IMR-90 (cell line): Measurements from ENCODE around the gene OR5AS1. TPM values are rescaled to one million over a fixed set of nuclear protein-coding genes. Genes with fewer than 3 reads are reported as not detected.
"Not testable (repeated sequence)": the region's sequence is repeated elsewhere in the genome, so short reads cannot be mapped to it uniquely, and the experiment has no call there.

Source experiments
- ATAC-seq: fragments of 200-7000 bp; cut with Tn5 transposase; 2 replicates; pipeline ENCODE4 v1.9.1; 2020; ENCODE audit warnings: low read depth, mild to moderate bottlenecking, moderate library complexity
- BruUV-seq: library from RNA; stranded (reverse); fragments of 400-500 nt; replicated peaks from 2 replicates; lab custom pipeline; 2021; lab: Mats Ljungman, UMichigan
- CTCF ChIA-PET: fragments of 300-600 bp; formaldehyde crosslinking; extraction: SDS; loops from one replicate; lab custom pipeline; 2021; ENCODE audit warnings: antibody characterized with exemption; lab: Yijun Ruan, JAX
- POLR2A ChIA-PET: fragments of 300-600 bp; sonication (Branson Sonifier 250); formaldehyde crosslinking; loops from one replicate; lab custom pipeline; 2022; ENCODE audit warnings: antibody characterized with exemption; ENCODE audit not compliant: unreplicated experiment; lab: Charles Lee
- DNase-seq: peaks from one replicate; pipeline ENCODE4 v3.0.0; 2013
- H2AFZ ChIP-seq: replicated peaks from 2 replicates; pipeline ENCODE3; 2013; ENCODE audit warnings: low read length, mild to moderate bottlenecking; ENCODE audit not compliant: poor library complexity
- H2AK5ac ChIP-seq: 2 replicates; pipeline ENCODE4 v1.6.1; 2013; ENCODE audit warnings: low read depth, low read length, inconsistent platforms
- H2AK9ac ChIP-seq: replicated peaks from 2 replicates; pipeline ENCODE3; 2013; ENCODE audit warnings: mild to moderate bottlenecking, low read depth, low read length, moderate library complexity; ENCODE audit not compliant: poor library complexity
- H2BK120ac ChIP-seq: 2 replicates; pipeline ENCODE4 v1.6.1; 2013; ENCODE audit warnings: low read depth, low read length, inconsistent platforms
- H2BK15ac ChIP-seq: 3 replicates; pipeline ENCODE4 v1.6.1; 2013; ENCODE audit warnings: low read depth, low read length, inconsistent platforms
- H2BK20ac ChIP-seq: 2 replicates; pipeline ENCODE4 v1.6.1; 2013; ENCODE audit warnings: low read depth, mild to moderate bottlenecking, inconsistent platforms, low read length, moderate library complexity
- H2BK5ac ChIP-seq: 2 replicates; pipeline ENCODE4 v1.6.1; 2013; ENCODE audit warnings: mild to moderate bottlenecking, low read depth, low read length, inconsistent platforms; ENCODE audit not compliant: poor library complexity, severe bottlenecking
- H3K14ac ChIP-seq: replicated peaks from 2 replicates; pipeline ENCODE4 v1.6.1; 2013; ENCODE audit warnings: low read depth, low read length, inconsistent platforms
- H3K18ac ChIP-seq: 2 replicates; pipeline ENCODE4 v1.6.1; 2013; ENCODE audit warnings: low read depth, low read length, control low read depth
- H3K23ac ChIP-seq: 2 replicates; pipeline ENCODE4 v1.6.1; 2013; ENCODE audit warnings: low read depth, low read length, inconsistent platforms
- H3K27ac ChIP-seq: 2 replicates; pipeline ENCODE4 v1.5.1; 2013; ENCODE audit warnings: mild to moderate bottlenecking, control low read depth, low read length; ENCODE audit not compliant: insufficient read depth
- H3K27me3 ChIP-seq: 2 replicates; pipeline ENCODE4 v1.6.1; 2013; ENCODE audit warnings: low read length; ENCODE audit not compliant: control insufficient read depth, insufficient read depth
- H3K36me3 ChIP-seq: 2 replicates; pipeline ENCODE4 v1.6.1; 2013; ENCODE audit warnings: low read length, mixed read lengths; ENCODE audit not compliant: control insufficient read depth, insufficient read depth
- H3K4ac ChIP-seq: 2 replicates; pipeline ENCODE4 v1.6.1; 2013; ENCODE audit warnings: low read depth, low read length, inconsistent platforms
- H3K4me1 ChIP-seq: 2 replicates; pipeline ENCODE4 v1.6.1; 2013; ENCODE audit warnings: low read length, mixed read lengths; ENCODE audit not compliant: control insufficient read depth, insufficient read depth
- H3K4me2 ChIP-seq: 2 replicates; pipeline ENCODE4 v1.6.1; 2013; ENCODE audit warnings: low read depth, mild to moderate bottlenecking, control low read depth, low read length, moderate library complexity
- H3K4me3 ChIP-seq: 2 replicates; pipeline ENCODE4 v1.5.1; 2013; ENCODE audit warnings: low read depth, mild to moderate bottlenecking, control low read depth, low read length, moderate library complexity; ENCODE audit not compliant: insufficient read depth
- H3K56ac ChIP-seq: 2 replicates; pipeline ENCODE4 v1.6.1; 2013; ENCODE audit warnings: low read length, inconsistent platforms; ENCODE audit not compliant: insufficient read depth; ENCODE audit errors: extremely low read depth
- H3K79me1 ChIP-seq, 2 experiments: 2 replicates each; pipeline ENCODE4 v1.6.1; 2013; ENCODE audit warnings: low read length in 2 of 2, inconsistent platforms in 1 of 2, low read depth in 1 of 2
- H3K9ac ChIP-seq: 2 replicates; pipeline ENCODE4 v1.6.1; 2013; ENCODE audit warnings: low read depth, low read length, control low read depth
- H3K9me1 ChIP-seq: 2 replicates; pipeline ENCODE4 v1.6.1; 2013; ENCODE audit warnings: low read length, inconsistent platforms; ENCODE audit not compliant: insufficient read depth
- H3K9me3 ChIP-seq: 2 replicates; pipeline ENCODE4 v1.6.1; 2013; ENCODE audit warnings: low read length; ENCODE audit not compliant: control insufficient read depth, insufficient read depth
- H4K20me1 ChIP-seq: 2 replicates; pipeline ENCODE4 v1.6.1; 2013; ENCODE audit warnings: low read length, inconsistent platforms; ENCODE audit not compliant: insufficient read depth
- H4K5ac ChIP-seq: 2 replicates; pipeline ENCODE4 v1.6.1; 2013; ENCODE audit warnings: mild to moderate bottlenecking, low read depth, low read length, control low read depth
- H4K8ac ChIP-seq, 2 experiments: 2 replicates each; pipeline ENCODE4 v1.6.1; 2013; ENCODE audit warnings: low read depth in 2 of 2, low read length in 2 of 2, control low read depth in 1 of 2, inconsistent platforms in 1 of 2
- H4K91ac ChIP-seq: 2 replicates; pipeline ENCODE4 v1.6.1; 2013; ENCODE audit warnings: low read depth, low read length, inconsistent platforms; ENCODE audit not compliant: insufficient read depth
- WGBS, 2 experiments: methylation state at CpG; one replicate each; pipeline versions ENCODE4 v1.1.5 to v1.1.7; 2013; ENCODE audit warnings: missing lambda C conversion rate in 2 of 2; ENCODE audit not compliant: insufficient read length in 1 of 2; ENCODE audit errors: extremely low coverage in 2 of 2; 5-methylcytosine and 5-hydroxymethylcytosine counted together
- dilution Hi-C: fragments of 300-500 bp; cut with HindIII; formaldehyde crosslinking; loops from one replicate; pipeline ENCODE4 v1.14.3; 2018; ENCODE audit warnings: low sequenced_read_pairs; ENCODE audit not compliant: unreplicated experiment
- in situ Hi-C: fragments of 300-500 bp; cut with MboI; formaldehyde crosslinking; loops from 3 replicates; pipeline ENCODE4 v1.14.3; 2019; ENCODE audit warnings: low sequenced_read_pairs, inconsistent platforms, mixed read lengths
- intact Hi-C: fragments of 100-400 bp; cut with micrococcal nuclease; formaldehyde crosslinking; loops from 2 replicates; pipeline ENCODE4 v1.10.0; 2022
- polyA plus RNA-seq, 3 experiments: library from polyadenylated mRNA; depleted of rRNA; stranded (reverse); fragments of >200 nt; gene quantifications; 2 replicates each; pipeline ENCODE4 v1.2.3, GENCODE V29; 2012; ENCODE audit warnings: low replicate concordance in 1 of 3
- total RNA-seq: library from RNA; depleted of rRNA; stranded (reverse); fragments of >200 nt; gene quantifications from 2 replicates; pipeline ENCODE4 v1.2.3, GENCODE V29; 2012

OR5AS1 gene
- total and polyA plus RNA-seq, 2 of the 4 experiments (the other 2 are of a cell fraction), result not detected

GRCh38 chr11:56058260-56058780 lies 30.9 kb downstream of the OR5AS1 start:
- H3K27ac ChIP-seq, H2BK20ac ChIP-seq, H3K4me2 ChIP-seq, H3K4ac ChIP-seq, H3K9me1 ChIP-seq, H3K14ac ChIP-seq, H3K27me3 ChIP-seq, H4K91ac ChIP-seq, H3K4me1 ChIP-seq, H2AK5ac ChIP-seq, dilution Hi-C loops, H2AFZ ChIP-seq, CTCF ChIA-PET, intact Hi-C loops, H3K4me3 ChIP-seq, H4K8ac ChIP-seq, ATAC-seq, H3K36me3 ChIP-seq, H2BK120ac ChIP-seq, H2AK9ac ChIP-seq, H3K18ac ChIP-seq, POLR2A ChIA-PET, BruUV-seq, H3K23ac ChIP-seq, in situ Hi-C loops, H3K56ac ChIP-seq, H3K79me1 ChIP-seq, H2BK5ac ChIP-seq, H4K5ac ChIP-seq, H4K20me1 ChIP-seq, H3K9ac ChIP-seq, H3K9me3 ChIP-seq, H2BK15ac ChIP-seq, DNase-seq: not testable (repeated sequence)
- WGBS, 2 experiments, result 60% methylated on average over 4 of the region's 7 CpGs; no CpG with 5 or more reads in 1 of the 2 experiments
